ENCODE data around the gene RBM20. TPM values are rescaled to one million over a fixed set of nuclear protein-coding genes. Genes with fewer than 3 reads are reported as not detected.

The RBM20 gene
- total and polyA plus RNA-seq, 2 of the 13 experiments (the other 11 are each of a cell fraction or from before 2014, with no cell fraction given): 0.02 to 0.22 TPM

GRCh38 chr10:110843796-110844616 lies 199.9 kb downstream of the RBM20 start (continued):
- TF ChIP-seq CSRNP2 (CRISPR knock-in tag; conservative IDR thresholded peaks at IDR 0.05; ENCODE audit: low read depth) (no peak), HMGXB3 (CRISPR knock-in tag; IDR thresholded peaks at IDR 0.05; ENCODE audit: borderline replicate concordance) (no peak), YY1 (IDR thresholded peaks at IDR 0.05; ENCODE audit: insufficient read depth, insufficient replicate concordance, low read depth, low read length) (no peak), SNRNP70 (IDR thresholded peaks at IDR 0.05; ENCODE audit: low read depth, low read length) (no peak), RAD51 (IDR thresholded peaks at IDR 0.05; ENCODE audit: borderline replicate concordance) (no peak), LRRFIP1 (CRISPR knock-in tag; conservative IDR thresholded peaks at IDR 0.05) (no peak), HMGA1 (CRISPR knock-in tag; conservative IDR thresholded peaks at IDR 0.05) (no peak), ZNF17 (CRISPR knock-in tag; IDR thresholded peaks at IDR 0.05) (no peak), ZNF839 (CRISPR knock-in tag; IDR thresholded peaks at IDR 0.05; ENCODE audit: borderline replicate concordance) (no peak), TAF1 (CRISPR knock-in tag; IDR thresholded peaks at IDR 0.05) (0 out of 2 replicates have a peak, but pooled peaks have one; percentile 6), TARDBP (CRISPR knock-in tag; IDR thresholded peaks at IDR 0.05) (no peak), ELK4 (CRISPR knock-in tag; IDR thresholded peaks at IDR 0.05; ENCODE audit: borderline replicate concordance) (no peak), ZNF205 (CRISPR knock-in tag; IDR thresholded peaks at IDR 0.05) (0 out of 2 replicates have a peak, but pooled peaks have one; percentile 20), ZNF230 (CRISPR knock-in tag; IDR thresholded peaks at IDR 0.05) (no peak), ZSCAN25 (CRISPR knock-in tag; IDR thresholded peaks at IDR 0.05) (no peak), SETDB1 (CRISPR knock-in tag; IDR thresholded peaks at IDR 0.05; ENCODE audit: borderline replicate concordance) (no peak), RFX5 (IDR thresholded peaks at IDR 0.05; ENCODE audit: low read depth, low read length) (no peak), FOSL2 (CRISPR knock-in tag; IDR thresholded peaks at IDR 0.05) (no peak), ZNF737 (CRISPR knock-in tag; IDR thresholded peaks at IDR 0.05; ENCODE audit: borderline replicate concordance) (no peak)
